Ovary (tissue), 3 donors: ENCODE data around the gene FBXO15.

ENCODE experiments used
- CTCF ChIP-seq, 3 donors: fragments of 450-650 bp in 2 of 3; fragments of 200-600 bp in 1 of 3; IDR thresholded peaks; one replicate each; pipeline versions ENCODE4 v1.5.1 to v1.8.0; 2016 to 2022; ENCODE audit warnings: antibody characterized with exemption in 3 of 3, mild to moderate bottlenecking in 1 of 3
- POLR2A ChIP-seq: fragments of 450-650 bp; IDR thresholded peaks from one replicate; pipeline ENCODE4 v1.6.1; 2017; ENCODE audit warnings: antibody characterized with exemption, mild to moderate bottlenecking, moderate library complexity
- donor health status: DM: no; HTN: no; CAD: no.

- no peak for TF ChIP-seq CTCF (IDR thresholded peaks at IDR 0.05)
- TF ChIP-seq POLR2A = no peak
Observed at GRCh38 chr18:74148543-74149070, 973 bp upstream of the FBXO15 start.
